Hepatocyte (in vitro differentiated cells): ENCODE measurements around the gene NLRP8. TPM values are rescaled to one million over a fixed set of nuclear protein-coding genes. Genes with fewer than 3 reads are reported as not detected.
"Not testable (repeated sequence)": the region's sequence is repeated elsewhere in the genome, so short reads cannot be mapped to it uniquely, and the experiment has no call there.

Experiments
- DNase-seq: peaks from one replicate; pipeline ENCODE4 v3.0.0-alpha.2; 2016; ENCODE audit warnings: low spot score
- H2AFZ ChIP-seq: fragments of 200-600 bp; sonication (generic); 2 replicates; pipeline ENCODE4 v1.6.0; 2016; ENCODE audit warnings: antibody characterized with exemption, mild to moderate bottlenecking
- H3K27ac ChIP-seq: fragments of 200-600 bp; sonication (generic); 2 replicates; pipeline ENCODE4 v1.5.1; 2016; ENCODE audit warnings: mild to moderate bottlenecking
- H3K27me3 ChIP-seq: fragments of 200-600 bp; sonication (generic); 2 replicates; pipeline ENCODE4 v1.6.1; 2016
- H3K36me3 ChIP-seq: fragments of 200-600 bp; sonication (generic); replicated peaks from 2 replicates; pipeline ENCODE4 v1.5.1; 2016; ENCODE audit warnings: low read depth; ENCODE audit not compliant: insufficient read depth
- H3K4me1 ChIP-seq: fragments of 200-600 bp; sonication (generic); 2 replicates; pipeline ENCODE4 v1.5.1; 2016; ENCODE audit warnings: mild to moderate bottlenecking, moderate library complexity; ENCODE audit not compliant: insufficient read depth
- H3K4me2 ChIP-seq: fragments of 200-600 bp; sonication (generic); 2 replicates; pipeline ENCODE4 v1.6.0; 2016
- H3K4me3 ChIP-seq: fragments of 200-600 bp; sonication (generic); 2 replicates; pipeline ENCODE4 v1.5.1; 2016; ENCODE audit warnings: mild to moderate bottlenecking
- H3K79me2 ChIP-seq: fragments of 200-600 bp; sonication (generic); 2 replicates; pipeline ENCODE4 v1.6.0; 2017; ENCODE audit warnings: mild to moderate bottlenecking
- H3K9me2 ChIP-seq: fragments of 200-600 bp; sonication (generic); replicated peaks from 2 replicates; pipeline ENCODE4 v1.6.0; 2017; ENCODE audit warnings: mild to moderate bottlenecking; ENCODE audit not compliant: insufficient read depth
- H3K9me3 ChIP-seq: fragments of 200-600 bp; sonication (generic); 2 replicates; pipeline ENCODE4 v1.5.1; 2016; ENCODE audit warnings: low read depth, mild to moderate bottlenecking
- H4K20me1 ChIP-seq: fragments of 200-600 bp; sonication (generic); 2 replicates; pipeline ENCODE4 v1.6.0; 2016; ENCODE audit warnings: mild to moderate bottlenecking; ENCODE audit not compliant: insufficient read depth, poor library complexity, severe bottlenecking
- CTCF ChIP-seq: fragments of 200-600 bp; sonication (generic); IDR thresholded peaks from 2 replicates; pipeline ENCODE4 v1.5.1; 2016; ENCODE audit warnings: antibody characterized with exemption, mild to moderate bottlenecking; ENCODE audit not compliant: poor library complexity
- EZH2 ChIP-seq: fragments of 200-600 bp; sonication (generic); IDR thresholded peaks from 2 replicates; pipeline ENCODE4 v1.6.1; 2016; ENCODE audit warnings: antibody characterized with exemption, mild to moderate bottlenecking, borderline replicate concordance
- EZH2phosphoT487 ChIP-seq: fragments of 200-600 bp; sonication (generic); IDR thresholded peaks from one replicate; pipeline ENCODE4 v1.6.1; 2018; ENCODE audit warnings: antibody characterized with exemption, mild to moderate bottlenecking, low read depth, moderate library complexity; ENCODE audit not compliant: unreplicated experiment, severe bottlenecking
- WGBS: methylation state at CpG from one replicate; pipeline ENCODE4 v1.1.6; 2016; ENCODE audit warnings: low lambda C conversion rate; ENCODE audit errors: missing lambda C conversion rate; 5-methylcytosine and 5-hydroxymethylcytosine counted together
- polyA plus RNA-seq: library from polyadenylated mRNA; unstranded; fragments of >200 nt; fragmentation: Nextera tagmentation; extraction: Ambion mirVana; gene quantifications from 2 replicates; pipeline ENCODE4 v1.2.1, GENCODE V29; 2016
- total RNA-seq: library from RNA; depleted of rRNA; stranded (reverse); fragments of >200 nt; gene quantifications from 2 replicates; pipeline ENCODE4 v1.2.3, GENCODE V29; 2014

The NLRP8 gene
- total and polyA plus RNA-seq, 2 experiments from 2014 or later, result not detected

- H3K4me1 ChIP-seq, result no peaks in the 10 kb centered on the region
- H3K36me3 ChIP-seq, result no peaks in the 10 kb centered on the region
- no peaks in the 10 kb centered on the region for H3K9me3 ChIP-seq
- TF ChIP-seq EZH2 (no peak), EZH2phosphoT487 (no peak), CTCF (no peak)
- no peak overlapping the region for H2AFZ ChIP-seq
- DNase-seq, result no peak
- H3K9me2 ChIP-seq, result no peaks in the 10 kb centered on the region
- H4K20me1 ChIP-seq, result no peaks in the 10 kb centered on the region
- no peak overlapping the region for H3K4me2 ChIP-seq
- no peak overlapping the region for H3K4me3 ChIP-seq
- no peaks in the 10 kb centered on the region for H3K27me3 ChIP-seq
- no peak overlapping the region for H3K27ac ChIP-seq
- 71% methylated on average over 5 of the region's 5 CpGs for WGBS
- H3K79me2 ChIP-seq, result no peaks in the 10 kb centered on the region
These were observed 43.2 kb downstream of the NLRP8 start for GRCh38 chr19:55990831-55991230.

GRCh38 chr19:55993492-55993891 lies 45.9 kb downstream of the NLRP8 start:
- H3K9me3 ChIP-seq, result no peaks in the 10 kb centered on the region
- no peaks in the 10 kb centered on the region for H3K79me2 ChIP-seq
- 3% methylated on average over 1 of the region's 1 CpG for WGBS
- H2AFZ ChIP-seq, result no peak overlapping the region
- no peak for DNase-seq
- no peaks in the 10 kb centered on the region for H3K9me2 ChIP-seq
- H3K27me3 ChIP-seq, result no peaks in the 10 kb centered on the region
- no peak overlapping the region for H3K4me2 ChIP-seq
- H3K4me3 ChIP-seq, result no peak overlapping the region
- no peaks in the 10 kb centered on the region for H3K36me3 ChIP-seq
- no peak overlapping the region for H3K27ac ChIP-seq
- H3K4me1 ChIP-seq, result no peaks in the 10 kb centered on the region
- H4K20me1 ChIP-seq, result no peaks in the 10 kb centered on the region
- TF ChIP-seq CTCF (no peak), EZH2phosphoT487 (no peak), EZH2 (no peak)

GRCh38 chr19:56014765-56015164 lies 67.1 kb downstream of the NLRP8 start:
- no peak for TF ChIP-seq EZH2
- no peak for TF ChIP-seq CTCF
- no peak for TF ChIP-seq EZH2phosphoT487
- Histone ChIP-seq H2AFZ (no peak overlapping the region), H3K27ac (no peak overlapping the region), H3K9me2 (no peaks in the 10 kb centered on the region), H3K9me3 (no peaks in the 10 kb centered on the region), H3K36me3 (no peaks in the 10 kb centered on the region), H3K4me1 (no peaks in the 10 kb centered on the region), H4K20me1 (no peaks in the 10 kb centered on the region), H3K4me2 (no peak overlapping the region), H3K4me3 (no peak overlapping the region), H3K79me2 (no peaks in the 10 kb centered on the region), H3K27me3 (no peaks in the 10 kb centered on the region)
- WGBS, result 55% methylated on average over 1 of the region's 1 CpG
- no peak for DNase-seq

GRCh38 chr19:56015756-56016155 lies 68.1 kb downstream of the NLRP8 start:
- DNase-seq, result no peak
- Histone ChIP-seq H3K79me2 (no peaks in the 10 kb centered on the region), H3K9me3 (no peaks in the 10 kb centered on the region), H3K27me3 (no peaks in the 10 kb centered on the region), H3K4me3 (no peak overlapping the region), H2AFZ (no peak overlapping the region), H3K4me1 (no peaks in the 10 kb centered on the region), H3K27ac (no peak overlapping the region), H3K9me2 (no peaks in the 10 kb centered on the region), H3K4me2 (no peak overlapping the region), H4K20me1 (no peaks in the 10 kb centered on the region), H3K36me3 (no peaks in the 10 kb centered on the region)
- 65% methylated on average over 5 of the region's 5 CpGs for WGBS
- TF ChIP-seq CTCF (no peak), EZH2phosphoT487 (no peak), EZH2 (no peak)

GRCh38 chr19:56019325-56019724 lies 71.7 kb downstream of the NLRP8 start:
- not testable (repeated sequence) for H3K27me3 ChIP-seq

More at GRCh38 chr19:56019325-56019724, 71.7 kb downstream of the NLRP8 start:
- not testable (repeated sequence) for H3K4me2 ChIP-seq, H3K79me2 ChIP-seq, H2AFZ ChIP-seq, H4K20me1 ChIP-seq, H3K9me2 ChIP-seq, DNase-seq, H3K9me3 ChIP-seq, H3K4me1 ChIP-seq, H3K36me3 ChIP-seq, H3K27ac ChIP-seq, H3K4me3 ChIP-seq
- 73% methylated on average over 2 of the region's 2 CpGs for WGBS
